K562 (cell line): ENCODE results near the gene KMT2E. TPM values are rescaled to one million over a fixed set of nuclear protein-coding genes. Genes with fewer than 3 reads are reported as not detected.

Source experiments
- CHAMP1 ChIP-seq: fragments of 450-650 bp; IDR thresholded peaks from 2 replicates; pipeline ENCODE4 v1.6.1; 2016; ENCODE audit warnings: mild to moderate bottlenecking
- CHD1 ChIP-seq: fragments of 200-600 bp; sonication (generic); IDR thresholded peaks from one replicate; pipeline ENCODE4 v1.6.1; 2012; ENCODE audit warnings: mild to moderate bottlenecking, moderate library complexity, low read length, inconsistent platforms
- E2F5 ChIP-seq: sonication (generic); formaldehyde crosslinking; IDR thresholded peaks from 2 replicates; pipeline ENCODE4 v1.8.0; 2022; ENCODE audit warnings: mild to moderate bottlenecking, missing genetic modification reagents
- FOS ChIP-seq: IDR thresholded peaks from 3 replicates; pipeline ENCODE4 v1.6.1; 2011; ENCODE audit not compliant: insufficient read length; ENCODE audit errors: extremely low read depth
- ILF3 ChIP-seq: fragments of 450-650 bp; IDR thresholded peaks from 2 replicates; pipeline ENCODE4 v1.6.1; 2018; ENCODE audit warnings: antibody characterized with exemption, mild to moderate bottlenecking, moderate library complexity, borderline replicate concordance
- MLX ChIP-seq, 2 experiments: fragments of 450-650 bp in 1 of 2; sonication (generic) in 1 of 2; formaldehyde crosslinking; conservative IDR thresholded peaks; 2 replicates each; pipeline versions ENCODE4 v1.4.0 to v1.8.1; 2020 to 2022; ENCODE audit warnings: mild to moderate bottlenecking in 1 of 2, missing genetic modification reagents in 1 of 2
- NFRKB ChIP-seq: fragments of 450-650 bp; IDR thresholded peaks from 2 replicates; pipeline ENCODE4 v1.6.1; 2016; ENCODE audit warnings: low read depth
- NUFIP1 ChIP-seq: fragments of 450-650 bp; IDR thresholded peaks from 2 replicates; pipeline ENCODE4 v1.6.1; 2018; ENCODE audit not compliant: partially characterized antibody
- PBX2 ChIP-seq, 2 experiments: IDR thresholded peaks in 1 of 2; conservative IDR thresholded peaks in 1 of 2; 2 replicates each; pipeline ENCODE4 v1.6.1; 2016; ENCODE audit warnings: low read depth in 2 of 2, mild to moderate bottlenecking in 1 of 2, missing compliant biosample characterization in 1 of 2, missing genetic modification characterization in 1 of 2, moderate library complexity in 1 of 2
- SIRT6 ChIP-seq: IDR thresholded peaks from one replicate; pipeline ENCODE4 v1.6.1; 2012; ENCODE audit warnings: low read depth, mild to moderate bottlenecking, control low read depth, inconsistent platforms, low read length, moderate library complexity
- TEAD4 ChIP-seq, 2 experiments: sonication (generic) in 1 of 2; formaldehyde crosslinking in 1 of 2; IDR thresholded peaks; 2 replicates each; pipeline versions ENCODE4 v1.6.1 to v1.8.0; 2012 to 2022; ENCODE audit warnings: borderline replicate concordance in 1 of 2, inconsistent platforms in 1 of 2, low read length in 1 of 2, mild to moderate bottlenecking in 1 of 2, missing genetic modification reagents in 1 of 2
- ZBTB2 ChIP-seq: fragments of 450-650 bp; IDR thresholded peaks from 2 replicates; pipeline ENCODE4 v1.6.1; 2016; ENCODE audit warnings: antibody characterized with exemption
- ZBTB9 ChIP-seq: fragments of 450-650 bp; formaldehyde crosslinking; IDR thresholded peaks from 2 replicates; pipeline ENCODE4 v1.4.0; 2020; ENCODE audit warnings: mild to moderate bottlenecking, moderate library complexity
- ZC3H4 ChIP-seq: sonication (generic); formaldehyde crosslinking; IDR thresholded peaks from 2 replicates; pipeline ENCODE4 v1.9.0; 2021; ENCODE audit warnings: missing genetic modification reagents, borderline replicate concordance
- ZNF274 ChIP-seq: IDR thresholded peaks from 2 replicates; pipeline ENCODE4 v1.6.1; 2011; ENCODE audit warnings: low read depth, mild to moderate bottlenecking, low read length, moderate library complexity, borderline replicate concordance
- ZNF444 ChIP-seq: fragments of 250-450 bp; sonication (Bioruptor Pico); IDR thresholded peaks from 2 replicates; pipeline ENCODE4 v1.4.0; 2020; ENCODE audit warnings: mild to moderate bottlenecking, moderate library complexity
- polyA plus RNA-seq, 8 experiments: library from polyadenylated mRNA; depleted of rRNA in 4 of 8; stranded (reverse) in 5 of 8; unstranded in 3 of 8; fragments of >200 nt; fragmentation: Nextera tagmentation in 2 of 8; fragmentation: Illumina TruSeq in 1 of 8; extraction: Ambion mirVana in 2 of 8; extraction: Trizol in 1 of 8; gene quantifications; 2 replicates each; pipeline versions ENCODE4 v1.2.1 to v1.2.3, GENCODE V29; 2011 to 2014; ENCODE audit warnings: inconsistent platforms in 1 of 8, missing spikeins in 1 of 8
- total RNA-seq, 7 experiments: library from RNA; depleted of rRNA in 6 of 7; stranded (reverse); fragments of >200 nt in 6 of 7; fragmentation: Illumina TruSeq in 2 of 7; extraction: Trizol in 2 of 7; gene quantifications; 2 replicates each; pipeline versions ENCODE4 v1.2.1 to v1.2.3, GENCODE V29; 2011 to 2021; ENCODE audit warnings: low replicate concordance in 1 of 7

Gene KMT2E
- total and polyA plus RNA-seq, 9 of the 15 experiments (the other 6 are each of a cell fraction or from before 2014, with no cell fraction given) = 8.9 to 55.3 (median 38.1) TPM

- TF ChIP-seq ZBTB9 (CRISPR knock-in tag) (peak; percentile 22; the same call in 1 of the 2 replicates), TEAD4 (IDR thresholded peaks at IDR 0.05; ENCODE audit: low read length) (peak; percentile 73; the same call in 1 of the 2 replicates), TEAD4 (CRISPR knock-in tag; IDR thresholded peaks at IDR 0.05; ENCODE audit: borderline replicate concordance) (no peak), SIRT6 (no peak), CHD1 (no peak), ZC3H4 (CRISPR knock-in tag) (no peak), E2F5 (CRISPR knock-in tag) (0 out of 2 replicates have a peak, but pooled peaks have one; percentile 26), ILF3 (no peak), NFRKB (0 out of 2 replicates have a peak, but pooled peaks have one; percentile 8), FOS (no peak), CHAMP1 (no peak), MLX (CRISPR knock-in tag; conservative IDR thresholded peaks at IDR 0.05) (no peak), NUFIP1 (no peak), ZBTB2 (no peak; the same call in 1 of the 2 replicates), ZNF444 (CRISPR knock-in tag) (peak; percentile 42; the same call in 1 of the 2 replicates), PBX2 (CRISPR knock-in tag; IDR thresholded peaks at IDR 0.05; ENCODE audit: low read depth) (no peak), PBX2 (tag; conservative IDR thresholded peaks at IDR 0.05; ENCODE audit: low read depth) (no peak), ZNF274 (no peak)
These were observed 117.1 kb downstream of the KMT2E start (continued) for GRCh38 chr7:105131033-105131656.
